ENCODE results near the gene B4GALT1.

DNA sequence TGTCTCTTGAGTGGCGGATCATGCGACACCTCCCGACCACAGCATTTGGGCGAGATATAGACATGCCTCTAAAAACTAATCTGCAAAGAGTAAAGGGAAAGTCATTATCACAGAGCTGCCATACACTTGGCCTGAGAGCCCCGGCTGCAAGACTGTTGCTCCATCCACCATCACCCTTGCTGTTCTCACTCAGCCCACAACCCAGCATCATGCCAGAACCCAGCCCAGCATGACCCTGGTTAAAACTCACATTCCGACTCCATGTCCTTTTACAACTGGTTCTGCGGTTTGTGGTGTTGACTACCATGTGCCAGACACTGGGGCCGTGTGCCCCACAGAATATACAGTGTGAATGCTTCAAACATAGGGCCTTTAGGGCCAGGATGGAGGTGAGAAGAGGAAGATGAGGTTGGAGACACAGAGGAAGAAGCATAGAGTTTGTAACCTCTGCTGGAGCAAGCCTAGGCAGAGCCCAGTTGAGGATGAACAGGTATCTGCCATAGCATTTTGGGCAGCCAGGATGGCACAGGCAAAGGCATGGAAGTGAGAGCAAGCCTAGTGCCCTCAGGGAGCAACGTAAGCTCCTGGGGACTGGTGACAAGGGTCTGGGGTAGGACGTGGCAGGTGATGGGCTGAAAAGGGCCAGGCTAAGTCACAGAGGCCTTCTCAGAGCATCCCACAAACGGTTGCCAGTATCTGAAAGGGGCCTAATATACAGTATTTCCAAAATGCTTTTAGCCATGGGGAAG is 53.2 kb downstream of the B4GALT1 start:
- TF ChIP-seq CTCF (conservative IDR thresholded peaks at IDR 0.05 in 1 of 2, IDR thresholded peaks at IDR 0.05 in 1 of 2; ENCODE audit: low read depth in 1 of 2, low read length in 2 of 2) (no peak), EZH2 (IDR thresholded peaks at IDR 0.05; ENCODE audit: low read length, missing control alignments) (no peak)
